Cardiac muscle cell (in vitro differentiated cells and primary cell): ENCODE measurements around the gene TENM3. TPM values are rescaled to one million over a fixed set of nuclear protein-coding genes. Genes with fewer than 3 reads are reported as not detected.

Experiments used
- DNase-seq, 2 donors: peaks; one replicate each; pipeline versions ENCODE4 v3.0.0 to v3.0.0-alpha.2; 2010 to 2017; ENCODE audit warnings: low read depth in 1 of 2, low spot score in 1 of 2
- H3K27ac ChIP-seq: fragments of 200-600 bp; sonication (generic); 2 replicates; pipeline ENCODE4 v1.5.1; 2016
- H3K27me3 ChIP-seq: fragments of 200-600 bp; sonication (generic); 2 replicates; pipeline ENCODE4 v1.6.0; 2016; ENCODE audit warnings: control low read depth
- H3K36me3 ChIP-seq: fragments of 200-600 bp; sonication (generic); 2 replicates; pipeline ENCODE4 v1.5.1; 2016; ENCODE audit warnings: control low read depth
- H3K4me1 ChIP-seq: fragments of 200-600 bp; sonication (generic); 2 replicates; pipeline ENCODE4 v1.8.1; 2017; ENCODE audit warnings: low read depth, mild to moderate bottlenecking, mixed run types
- H3K4me3 ChIP-seq: fragments of 200-600 bp; sonication (generic); 2 replicates; pipeline ENCODE4 v1.5.1; 2016; ENCODE audit warnings: mild to moderate bottlenecking
- H3K9me3 ChIP-seq: fragments of 200-600 bp; sonication (generic); 2 replicates; pipeline ENCODE4 v1.5.1; 2017; ENCODE audit warnings: low read depth, mild to moderate bottlenecking, control low read depth
- CTCF ChIP-seq: IDR thresholded peaks from 2 replicates; pipeline ENCODE4 v1.5.1; 2012; ENCODE audit warnings: low read depth, mild to moderate bottlenecking, low read length
- polyA plus RNA-seq: library from polyadenylated mRNA; unstranded; fragments of >200 nt; fragmentation: Nextera tagmentation; extraction: Ambion mirVana; gene quantifications from 2 replicates; pipeline ENCODE4 v1.2.1, GENCODE V29; 2016
- total RNA-seq: library from RNA; depleted of rRNA; stranded (reverse); fragments of >200 nt; gene quantifications from 2 replicates; pipeline ENCODE4 v1.2.3, GENCODE V29; 2016

The TENM3 gene
- total and polyA plus RNA-seq, 2 experiments from 2014 or later = 12.5 to 24.8 TPM

DNA sequence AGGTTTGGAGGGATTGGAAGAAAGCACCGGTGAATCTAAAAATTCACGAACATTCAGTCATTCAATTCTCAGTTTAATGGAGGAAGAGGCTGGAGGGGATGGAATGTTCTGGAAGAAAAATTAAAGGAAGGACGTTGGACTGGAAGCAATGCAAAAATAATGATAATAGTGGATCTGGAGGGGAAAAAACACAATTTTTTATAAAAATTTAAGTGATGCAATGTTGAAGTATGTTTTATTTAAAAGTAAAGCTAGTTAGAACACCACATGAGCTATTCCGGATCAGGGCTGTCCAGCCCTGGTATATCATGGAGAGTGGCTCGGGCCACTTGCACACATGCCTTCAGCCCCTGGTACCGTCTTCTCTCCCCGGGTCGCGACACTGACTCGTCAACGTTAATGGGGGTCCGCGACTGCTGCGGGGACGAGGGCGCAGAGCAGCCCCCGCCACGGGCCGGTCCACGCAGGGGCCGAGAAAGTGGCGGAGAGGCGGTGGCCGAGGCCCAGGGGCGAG, 204.6 kb downstream of the TENM3 start:
- Histone ChIP-seq H3K27ac (no peak overlapping the region), H3K36me3 (no peaks in the 10 kb centered on the region), H3K9me3 (no peaks in the 10 kb centered on the region), H3K4me1 (peaks cover 7% of the 10 kb centered on the region), H3K27me3 (peaks cover 31% of the 10 kb centered on the region), H3K4me3 (peak overlapping the region; percentile 91)
- no peak for TF ChIP-seq CTCF
- DNase-seq = peak; percentile 7 to 34

GRCh38 chr4:182448281-182449151, 205.3 kb downstream of the TENM3 start:
- H3K4me3 ChIP-seq = peak overlapping the region; percentile 91
- H3K4me1 ChIP-seq = peaks cover 7% of the 10 kb centered on the region
- no peaks in the 10 kb centered on the region for H3K36me3 ChIP-seq
- peaks cover 30% of the 10 kb centered on the region for H3K27me3 ChIP-seq
- peak overlapping the region; percentile 51 for H3K27ac ChIP-seq
- no peak for TF ChIP-seq CTCF
- H3K9me3 ChIP-seq = no peaks in the 10 kb centered on the region
- peak; percentile 93 to 97 for DNase-seq

DNA sequence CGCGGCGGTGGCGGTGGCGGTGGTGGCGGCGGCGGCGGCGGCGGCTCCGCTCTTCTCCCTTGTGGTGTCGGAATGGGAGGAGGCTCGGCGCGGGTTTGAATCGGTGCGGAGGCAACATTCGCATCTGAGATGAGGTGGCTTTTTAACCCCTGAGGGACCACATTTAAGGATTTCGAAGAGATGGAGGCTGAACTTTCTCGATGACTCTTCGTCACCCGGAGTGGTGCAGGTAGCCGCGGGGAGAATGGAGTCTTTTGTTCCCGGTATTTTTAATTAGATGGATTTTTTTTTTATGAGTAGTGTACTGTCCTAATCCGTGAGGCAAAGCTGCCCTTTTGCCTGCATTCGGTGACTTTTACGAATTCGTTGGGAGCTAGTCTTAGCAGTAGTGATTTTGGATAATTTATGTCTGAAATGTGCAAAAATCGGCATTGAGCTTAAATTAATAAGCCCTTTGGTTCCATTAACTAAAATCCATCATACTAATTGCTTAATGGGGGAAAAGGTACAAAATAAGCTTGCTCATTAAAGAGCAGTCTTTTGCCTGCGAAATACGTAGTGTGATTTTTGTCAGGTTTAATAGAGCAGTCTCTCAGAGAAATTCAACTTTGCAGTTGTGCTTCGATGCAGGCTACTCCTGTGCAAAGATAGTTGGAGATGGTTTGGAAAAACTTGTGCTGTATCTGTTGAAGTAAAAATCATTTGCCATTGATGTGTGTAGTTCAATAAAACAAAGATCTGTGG, 206.2 kb downstream of the TENM3 start:
- no peak for DNase-seq
- H3K27me3 ChIP-seq = peaks cover 26% of the 10 kb centered on the region
- TF ChIP-seq CTCF = no peak
- H3K27ac ChIP-seq = peak overlapping the region; percentile 51
- H3K4me3 ChIP-seq = peak overlapping the region; percentile 91
- H3K4me1 ChIP-seq = peaks cover 7% of the 10 kb centered on the region
- no peaks in the 10 kb centered on the region for H3K9me3 ChIP-seq
- H3K36me3 ChIP-seq = no peaks in the 10 kb centered on the region

DNA sequence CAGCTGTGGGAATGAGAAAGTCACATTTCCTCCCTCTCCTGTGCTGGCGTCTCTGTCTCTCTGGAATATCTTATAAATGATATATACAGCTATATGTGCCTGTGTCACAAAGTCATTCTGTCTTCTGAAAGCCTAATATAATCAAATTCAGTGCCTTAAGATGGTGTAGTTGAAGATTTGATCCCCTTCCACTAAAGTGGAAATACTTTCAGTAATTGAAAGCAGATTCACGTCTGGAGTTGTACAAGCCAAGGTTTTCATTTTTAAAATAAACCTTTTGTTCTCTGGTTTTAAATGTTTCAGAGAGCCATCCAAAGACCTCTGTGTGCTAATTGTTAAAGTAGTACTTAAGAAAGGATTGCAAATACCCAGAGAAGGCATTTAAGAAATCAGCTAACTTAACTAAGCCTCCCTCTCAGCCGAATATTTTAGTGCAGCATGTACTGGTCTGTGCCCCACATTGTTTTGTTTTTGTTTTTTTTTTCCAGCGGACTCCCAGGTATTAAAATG, 206.8 kb downstream of the TENM3 start:
- Histone ChIP-seq H3K4me1 (peaks cover 7% of the 10 kb centered on the region), H3K4me3 (peak overlapping the region; percentile 91), H3K36me3 (no peaks in the 10 kb centered on the region), H3K9me3 (no peaks in the 10 kb centered on the region), H3K27ac (no peak overlapping the region), H3K27me3 (peaks cover 26% of the 10 kb centered on the region)
- no peak for DNase-seq
- TF ChIP-seq CTCF = no peak

DNA sequence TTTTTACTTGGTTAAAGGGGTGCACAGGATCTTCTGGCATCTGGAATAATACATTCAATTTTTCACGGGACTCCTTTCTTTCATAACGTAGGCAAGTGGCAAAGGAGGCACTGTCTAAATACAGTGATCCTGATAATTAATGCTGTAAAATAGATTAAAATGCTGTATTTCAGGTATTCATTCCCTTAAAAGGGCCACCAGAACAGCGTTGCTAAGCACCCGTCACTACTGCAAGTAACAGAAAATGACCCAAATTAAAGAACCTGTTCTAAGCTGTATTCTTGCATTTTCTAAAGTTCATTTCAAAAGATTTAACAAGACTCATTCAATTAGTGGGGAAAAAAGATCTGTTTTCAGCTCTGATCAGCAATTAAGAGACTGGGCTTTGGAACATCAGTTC, 208.2 kb downstream of the TENM3 start:
- no peak for DNase-seq
- Histone ChIP-seq H3K36me3 (no peaks in the 10 kb centered on the region), H3K4me1 (peaks cover 7% of the 10 kb centered on the region), H3K4me3 (no peak overlapping the region), H3K9me3 (no peaks in the 10 kb centered on the region), H3K27ac (no peak overlapping the region), H3K27me3 (peaks cover 17% of the 10 kb centered on the region)
- no peak for TF ChIP-seq CTCF
